Activated naive CD8-positive, alpha-beta T cell treated with anti-CD3 and anti-CD28 coated beads for 36 hours (primary cell): ENCODE measurements around the gene RFFL. TPM values are rescaled to one million over a fixed set of nuclear protein-coding genes. Genes with fewer than 3 reads are reported as not detected.
"Not testable (repeated sequence)": the region's sequence is repeated elsewhere in the genome, so short reads cannot be mapped to it uniquely, and the experiment has no call there.

Experiments used
- DNase-seq: peaks from one replicate; pipeline ENCODE4 v3.0.0; 2021
- H3K27ac Mint-ChIP-seq: one replicate; pipeline ENCODE4 v1.8.0; 2022; ENCODE audit warnings: mild to moderate bottlenecking, moderate library complexity, mixed read lengths
- H3K27me3 Mint-ChIP-seq: one replicate; pipeline ENCODE4 v1.8.0; 2022; ENCODE audit warnings: mild to moderate bottlenecking, mixed read lengths
- H3K36me3 Mint-ChIP-seq: one replicate; pipeline ENCODE4 v1.8.0; 2021; ENCODE audit warnings: mild to moderate bottlenecking, mixed read lengths
- H3K4me1 Mint-ChIP-seq: one replicate; pipeline ENCODE4 v1.8.0; 2021; ENCODE audit warnings: mixed read lengths
- H3K4me3 Mint-ChIP-seq: one replicate; pipeline ENCODE4 v1.8.0; 2022; ENCODE audit warnings: mild to moderate bottlenecking, moderate library complexity, mixed read lengths
- H3K9me3 Mint-ChIP-seq: one replicate; pipeline ENCODE4 v1.8.0; 2022; ENCODE audit warnings: mixed read lengths
- total RNA-seq, 2 experiments: library from RNA; stranded (reverse); gene quantifications; one replicate each; pipeline ENCODE4 v1.2.3, GENCODE V29; 2021

The RFFL gene
- total RNA-seq, 2 experiments from 2014 or later = 9.6 to 10.3 TPM

DNA sequence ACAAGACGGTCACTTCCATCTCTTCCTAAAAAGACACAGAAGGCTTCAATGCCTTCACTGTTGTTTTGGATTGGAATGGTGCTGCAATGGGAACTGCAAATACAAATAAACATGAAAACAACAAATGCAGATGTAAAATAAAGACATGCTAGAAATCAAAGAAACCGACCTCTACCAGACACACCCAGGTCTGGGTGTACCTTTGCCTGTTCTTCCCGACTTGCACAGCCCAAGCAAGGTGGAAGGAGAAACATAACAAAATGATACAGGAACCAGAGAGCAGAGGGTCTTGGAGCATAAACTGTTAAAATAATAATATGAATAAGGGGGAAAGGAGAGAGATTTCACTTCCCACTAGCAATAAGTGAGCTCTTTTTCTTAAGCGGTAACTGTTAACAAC is 17.3 kb downstream of the RFFL start:
- Mint-ChIP-seq H3K36me3 (peaks cover 3% of the 10 kb centered on the region), H3K9me3 (no peaks in the 10 kb centered on the region), H3K27ac (peak overlapping the region; percentile 94), H3K27me3 (no peaks in the 10 kb centered on the region), H3K4me3 (peak overlapping the region; percentile 80), H3K4me1 (peaks cover 60% of the 10 kb centered on the region)
- no peak for DNase-seq

DNA sequence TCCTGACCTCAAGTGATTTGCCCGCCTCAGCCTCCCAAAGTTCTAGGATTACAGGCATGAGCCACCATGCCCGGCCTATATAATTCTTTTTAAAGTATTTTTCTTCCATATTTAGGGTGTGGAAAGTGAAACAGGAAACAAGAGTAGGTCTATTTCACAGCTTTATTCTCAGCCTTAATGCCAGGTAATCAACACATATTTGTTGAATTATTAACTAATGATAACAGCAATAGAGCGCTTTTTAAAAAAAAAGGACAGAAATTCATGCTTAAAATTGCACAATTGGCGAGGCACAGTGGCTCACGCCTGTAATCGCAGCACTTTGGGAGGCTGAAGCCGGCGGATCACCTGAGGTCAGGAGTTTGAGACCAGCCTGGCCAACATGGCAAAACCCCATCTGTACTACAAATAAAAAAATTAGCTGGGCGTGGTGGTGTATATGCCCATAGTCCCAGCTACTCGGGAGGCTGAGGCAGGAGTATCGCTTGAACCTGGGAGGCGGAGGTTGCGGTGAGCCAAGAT is 18.0 kb downstream of the RFFL start:
- not testable (repeated sequence) for H3K9me3 Mint-ChIP-seq, H3K36me3 Mint-ChIP-seq, H3K27me3 Mint-ChIP-seq, DNase-seq
- Mint-ChIP-seq H3K4me3 (peak overlapping the region; percentile 80), H3K4me1 (peaks cover 56% of the 10 kb centered on the region), H3K27ac (peak overlapping the region; percentile 94)

DNA sequence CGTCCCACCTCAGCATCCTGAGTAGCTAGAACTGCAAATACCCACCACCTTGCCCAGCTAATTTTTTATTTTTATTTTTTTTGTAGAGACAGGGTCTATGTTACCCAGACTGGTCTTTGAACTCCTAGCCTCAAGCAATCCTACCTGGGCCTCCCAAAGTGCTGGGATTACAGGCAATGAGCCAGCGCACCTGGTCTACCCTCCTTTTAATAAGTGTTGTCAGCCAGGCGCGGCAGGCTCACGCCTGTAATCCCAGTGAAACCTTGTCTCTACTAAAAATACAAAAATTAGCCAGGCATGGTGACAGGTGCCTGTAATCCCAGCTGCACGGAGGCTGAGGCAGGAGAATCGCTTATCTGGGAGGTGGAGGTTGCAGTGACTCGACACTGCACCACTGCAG is 19.3 kb downstream of the RFFL start:
- Mint-ChIP-seq H3K4me1 (peaks cover 52% of the 10 kb centered on the region), H3K4me3 (no peak overlapping the region), H3K27me3 (no peaks in the 10 kb centered on the region), H3K9me3 (peaks cover 2% of the 10 kb centered on the region), H3K27ac (no peak overlapping the region), H3K36me3 (peaks cover 6% of the 10 kb centered on the region)
- no peak for DNase-seq

DNA sequence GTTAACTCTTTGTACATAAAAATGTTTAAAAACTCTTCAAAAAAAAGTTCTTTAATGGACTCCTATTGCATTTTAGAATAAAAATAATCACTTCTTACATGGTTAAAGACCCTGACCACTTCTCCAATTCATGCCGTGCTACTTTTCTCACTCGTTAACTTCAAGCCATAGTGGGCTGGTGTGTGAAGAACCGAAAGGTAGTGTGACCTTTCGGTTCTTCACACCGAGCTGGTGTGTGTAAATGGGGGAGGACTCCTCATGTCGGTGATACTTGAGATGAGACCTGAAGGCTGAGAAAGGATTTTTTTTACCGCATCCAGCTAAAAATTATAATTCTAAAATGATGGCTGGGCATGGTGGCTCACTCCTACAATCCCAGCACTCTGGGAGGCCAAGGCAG is 22.1 kb downstream of the RFFL start:
- Mint-ChIP-seq H3K4me1 (peaks cover 40% of the 10 kb centered on the region), H3K27me3 (no peaks in the 10 kb centered on the region), H3K4me3 (no peak overlapping the region), H3K9me3 (peaks cover 2% of the 10 kb centered on the region), H3K36me3 (peaks cover 4% of the 10 kb centered on the region), H3K27ac (no peak overlapping the region)
- DNase-seq = no peak

DNA sequence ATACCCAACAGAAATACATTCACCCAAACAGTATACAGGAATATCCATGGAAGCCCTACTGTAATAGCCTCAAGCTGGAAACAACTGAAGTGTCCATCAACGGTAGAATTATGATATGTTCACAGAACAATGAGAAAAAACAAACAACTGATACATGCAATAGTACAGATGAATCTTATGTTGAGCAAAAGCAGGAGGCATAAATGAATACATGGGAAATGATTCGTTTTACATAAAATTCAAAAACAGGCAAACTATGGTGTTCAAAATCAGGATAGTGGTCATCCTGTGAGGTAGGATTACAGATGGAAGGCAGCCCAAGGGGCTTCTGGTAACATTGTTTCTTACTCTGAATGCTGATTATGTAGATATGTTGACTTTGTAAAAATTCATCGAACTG is 25.1 kb downstream of the RFFL start:
- peaks cover 4% of the 10 kb centered on the region for H3K36me3 Mint-ChIP-seq
- H3K27me3 Mint-ChIP-seq = no peaks in the 10 kb centered on the region
- peaks cover 19% of the 10 kb centered on the region for H3K4me1 Mint-ChIP-seq
- no peak overlapping the region for H3K27ac Mint-ChIP-seq
- H3K4me3 Mint-ChIP-seq = no peak overlapping the region
- DNase-seq = no peak
- peaks cover 2% of the 10 kb centered on the region for H3K9me3 Mint-ChIP-seq

DNA sequence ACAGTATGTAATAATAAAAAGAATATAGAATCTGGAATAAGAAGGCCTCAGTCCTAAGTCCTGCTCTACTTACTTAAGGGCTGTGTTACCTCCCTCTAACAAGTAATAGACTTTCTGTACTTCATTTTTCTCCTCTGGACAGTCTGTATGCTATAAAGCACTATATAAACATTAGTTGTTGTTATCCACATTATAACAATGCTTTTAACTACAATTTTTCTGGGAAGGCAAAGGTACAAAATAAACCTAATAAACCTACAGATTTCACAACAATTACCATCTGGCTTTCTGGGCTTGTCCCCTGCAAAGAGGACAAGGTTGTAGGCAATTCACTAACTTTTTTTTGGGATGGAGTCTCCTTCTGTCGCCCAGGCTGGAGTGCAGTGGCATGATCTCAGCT is 32.7 kb downstream of the RFFL start:
- no peaks in the 10 kb centered on the region for H3K9me3 Mint-ChIP-seq
- H3K4me1 Mint-ChIP-seq = peaks cover 16% of the 10 kb centered on the region
- no peaks in the 10 kb centered on the region for H3K27me3 Mint-ChIP-seq

DNA sequence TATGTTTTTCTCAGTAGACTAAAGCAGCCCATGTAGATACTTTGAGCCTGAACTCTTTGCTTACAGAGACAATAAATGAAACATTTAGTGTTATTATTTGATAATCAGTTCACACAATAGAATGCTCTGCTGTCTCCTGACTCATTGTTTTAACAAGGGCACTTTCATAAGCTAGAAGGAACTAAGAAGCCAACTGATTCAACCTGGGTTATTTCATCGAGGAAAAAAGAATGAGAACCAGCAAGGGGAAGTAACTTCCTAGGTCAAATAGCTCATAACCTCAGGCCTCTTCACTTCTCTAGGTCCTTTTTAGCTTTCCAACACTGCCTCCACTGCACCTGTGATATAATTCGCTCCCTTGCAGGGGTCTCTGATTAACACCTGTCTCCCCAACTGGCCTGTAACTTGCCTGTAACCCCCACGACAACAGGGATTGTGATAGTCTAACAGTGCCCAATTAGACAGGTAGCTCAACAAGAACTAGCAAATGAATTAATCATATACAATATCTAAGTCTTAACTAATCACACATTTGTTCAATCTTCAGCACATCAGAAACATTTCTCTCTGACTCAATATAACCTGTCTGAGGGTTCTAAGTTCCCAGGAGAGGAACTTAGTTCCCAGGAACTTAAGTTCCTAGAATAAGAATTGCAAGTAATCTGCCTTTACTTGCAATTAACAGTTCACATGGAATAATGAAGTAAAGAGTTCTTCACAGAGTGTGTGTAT is 34.8 kb downstream of the RFFL start:
- Mint-ChIP-seq H3K36me3 (no peaks in the 10 kb centered on the region), H3K4me1 (peaks cover 17% of the 10 kb centered on the region), H3K4me3 (no peak overlapping the region), H3K9me3 (no peaks in the 10 kb centered on the region), H3K27ac (peak overlapping the region; percentile 87), H3K27me3 (no peaks in the 10 kb centered on the region)
- DNase-seq = no peak

More for the DNA sequence above, 32.7 kb downstream of the RFFL start:
- no peak overlapping the region for H3K4me3 Mint-ChIP-seq
- no peak for DNase-seq
- H3K36me3 Mint-ChIP-seq = no peaks in the 10 kb centered on the region
- no peak overlapping the region for H3K27ac Mint-ChIP-seq

DNA sequence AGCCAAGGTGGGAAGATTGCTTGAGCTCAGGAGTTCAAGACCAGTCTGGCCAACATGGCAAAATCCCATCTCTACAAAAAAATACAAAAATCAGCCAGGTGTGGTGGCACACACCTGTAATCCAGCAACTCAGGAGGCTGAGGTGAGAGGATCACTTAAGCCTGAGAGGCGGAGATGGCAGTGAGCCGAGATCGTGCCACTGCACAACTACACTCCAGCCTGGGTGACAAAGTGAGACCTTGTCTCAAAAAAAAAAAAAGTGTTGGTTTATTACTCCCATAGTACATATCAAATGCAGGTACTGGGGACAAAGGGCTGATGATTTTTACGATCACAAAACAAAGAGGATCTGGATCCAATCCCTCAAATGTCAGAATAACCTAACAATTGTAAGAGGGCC is 35.4 kb downstream of the RFFL start:
- not testable (repeated sequence) for H3K36me3 Mint-ChIP-seq, H3K4me3 Mint-ChIP-seq, H3K27ac Mint-ChIP-seq, H3K27me3 Mint-ChIP-seq, DNase-seq, H3K9me3 Mint-ChIP-seq
- H3K4me1 Mint-ChIP-seq = peaks cover 23% of the 10 kb centered on the region

DNA sequence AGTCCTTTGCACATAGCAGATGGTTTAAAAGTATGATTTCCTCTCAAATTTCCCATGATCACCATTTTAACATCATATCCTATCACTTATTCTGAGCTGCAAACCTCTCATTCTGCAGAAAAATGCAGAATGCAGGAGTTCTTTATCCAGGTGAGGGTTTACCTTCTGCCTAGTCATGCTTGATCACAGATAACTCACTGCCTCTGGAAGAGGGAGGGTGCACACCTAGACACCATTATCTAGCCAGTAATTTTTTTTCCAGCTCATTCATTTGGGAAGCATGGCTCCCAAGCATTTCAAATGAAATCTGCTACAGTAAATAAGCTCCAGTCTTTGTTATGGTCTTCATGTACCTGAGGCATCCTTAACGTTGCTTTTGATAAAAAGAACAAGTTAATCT is 38.0 kb downstream of the RFFL start:
- H3K4me1 Mint-ChIP-seq = peaks cover 33% of the 10 kb centered on the region
- no peak for DNase-seq
- no peak overlapping the region for H3K27ac Mint-ChIP-seq
- no peaks in the 10 kb centered on the region for H3K27me3 Mint-ChIP-seq
- no peaks in the 10 kb centered on the region for H3K36me3 Mint-ChIP-seq
- H3K9me3 Mint-ChIP-seq = no peaks in the 10 kb centered on the region
- H3K4me3 Mint-ChIP-seq = no peak overlapping the region

DNA sequence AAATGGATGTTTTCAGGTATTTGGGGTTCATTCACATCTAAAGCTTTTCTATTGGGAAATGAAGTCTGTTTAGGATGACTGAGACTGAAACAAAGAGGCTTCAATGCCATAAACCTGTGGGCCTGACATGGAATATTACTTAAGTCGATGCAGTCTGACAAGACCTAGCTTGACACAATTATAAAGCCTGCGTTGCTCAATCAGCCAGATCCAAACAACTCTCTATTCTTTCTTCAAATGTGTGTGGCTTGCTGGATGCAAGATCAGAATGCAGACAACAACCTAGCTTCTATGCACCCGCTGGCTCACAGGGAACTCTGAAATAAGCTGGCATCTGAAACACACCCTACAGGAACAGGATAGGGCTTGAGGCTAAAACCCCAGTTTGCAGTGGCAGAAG is 40.0 kb downstream of the RFFL start:
- Mint-ChIP-seq H3K27me3 (no peaks in the 10 kb centered on the region), H3K27ac (peak overlapping the region; percentile 98), H3K9me3 (no peaks in the 10 kb centered on the region), H3K4me1 (peaks cover 33% of the 10 kb centered on the region), H3K36me3 (no peaks in the 10 kb centered on the region), H3K4me3 (no peak overlapping the region)
- DNase-seq = no peak

DNA sequence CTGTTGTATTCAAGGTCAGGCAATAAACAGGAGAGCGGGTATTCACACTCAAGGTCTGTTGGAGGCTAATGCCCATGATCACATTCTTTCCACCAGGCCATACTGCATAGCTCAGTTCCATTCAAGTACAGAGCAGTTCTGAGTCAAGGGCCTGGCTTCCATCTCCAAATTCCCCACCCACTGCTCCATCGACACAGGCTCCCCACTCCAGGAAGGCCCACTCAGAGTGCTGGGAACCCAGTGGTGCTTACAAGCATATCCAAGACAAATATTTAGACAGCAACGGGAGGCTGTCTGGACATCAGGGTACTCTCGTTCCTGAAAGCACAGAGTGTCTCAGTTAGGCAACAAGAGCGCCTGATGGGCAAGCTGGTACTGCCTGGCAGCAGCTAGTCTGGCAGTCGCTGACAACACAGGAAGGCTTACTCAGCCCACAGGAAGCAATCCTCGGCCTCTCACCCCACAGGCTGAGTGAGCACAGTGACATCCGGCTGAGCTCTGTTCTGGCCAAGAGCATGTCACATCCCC is 40.9 kb downstream of the RFFL start:
- Mint-ChIP-seq H3K9me3 (no peaks in the 10 kb centered on the region), H3K4me3 (peak overlapping the region; percentile 79), H3K27ac (peak overlapping the region; percentile 98), H3K36me3 (no peaks in the 10 kb centered on the region), H3K27me3 (no peaks in the 10 kb centered on the region), H3K4me1 (peaks cover 29% of the 10 kb centered on the region)
- DNase-seq = peak; percentile 74

DNA sequence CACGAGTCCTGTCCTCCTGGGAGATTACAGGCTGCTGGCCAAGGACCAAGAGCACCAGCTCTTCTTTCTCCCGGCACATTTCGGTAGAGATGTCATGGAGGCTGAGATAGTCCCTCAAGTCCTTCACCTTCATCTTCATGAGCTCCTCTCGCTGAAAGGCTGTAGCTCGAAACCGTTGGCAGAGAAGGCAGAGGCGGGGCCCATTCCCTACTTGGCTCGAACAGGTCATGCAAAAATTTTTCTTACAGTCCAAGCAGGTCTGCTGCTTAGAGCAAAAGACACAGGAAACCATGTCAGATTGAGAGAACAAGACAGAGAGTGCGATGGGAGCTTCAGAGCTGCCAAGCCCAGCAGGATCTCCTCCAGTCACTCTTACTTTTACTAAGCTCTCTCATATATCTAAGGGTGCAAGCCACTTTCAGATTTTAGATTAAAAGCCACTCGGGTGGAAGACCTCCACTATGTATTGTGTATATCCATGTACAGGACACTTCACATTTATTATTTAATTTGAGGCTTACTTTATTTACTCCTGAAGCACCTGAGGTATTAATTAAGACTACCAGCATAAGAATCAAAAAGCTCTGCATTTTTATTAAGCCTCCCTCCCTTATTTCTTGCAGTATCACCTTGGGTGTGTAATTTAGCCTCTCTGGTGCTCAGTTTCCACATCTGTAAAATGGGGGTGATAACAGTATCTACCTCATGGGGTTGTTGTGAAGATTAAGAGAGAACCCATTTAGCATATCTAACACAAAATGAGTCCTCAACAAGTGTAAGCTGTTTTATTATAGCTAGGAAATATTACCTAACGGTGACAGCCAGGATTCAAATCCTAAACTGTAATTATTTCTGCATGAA is 41.8 kb downstream of the RFFL start:
- peak overlapping the region; percentile 79 for H3K4me3 Mint-ChIP-seq
- DNase-seq = no peak
- H3K27ac Mint-ChIP-seq = peak overlapping the region; percentile 98
- H3K9me3 Mint-ChIP-seq = no peaks in the 10 kb centered on the region
- peaks cover 29% of the 10 kb centered on the region for H3K4me1 Mint-ChIP-seq
- no peaks in the 10 kb centered on the region for H3K27me3 Mint-ChIP-seq
- H3K36me3 Mint-ChIP-seq = no peaks in the 10 kb centered on the region

DNA sequence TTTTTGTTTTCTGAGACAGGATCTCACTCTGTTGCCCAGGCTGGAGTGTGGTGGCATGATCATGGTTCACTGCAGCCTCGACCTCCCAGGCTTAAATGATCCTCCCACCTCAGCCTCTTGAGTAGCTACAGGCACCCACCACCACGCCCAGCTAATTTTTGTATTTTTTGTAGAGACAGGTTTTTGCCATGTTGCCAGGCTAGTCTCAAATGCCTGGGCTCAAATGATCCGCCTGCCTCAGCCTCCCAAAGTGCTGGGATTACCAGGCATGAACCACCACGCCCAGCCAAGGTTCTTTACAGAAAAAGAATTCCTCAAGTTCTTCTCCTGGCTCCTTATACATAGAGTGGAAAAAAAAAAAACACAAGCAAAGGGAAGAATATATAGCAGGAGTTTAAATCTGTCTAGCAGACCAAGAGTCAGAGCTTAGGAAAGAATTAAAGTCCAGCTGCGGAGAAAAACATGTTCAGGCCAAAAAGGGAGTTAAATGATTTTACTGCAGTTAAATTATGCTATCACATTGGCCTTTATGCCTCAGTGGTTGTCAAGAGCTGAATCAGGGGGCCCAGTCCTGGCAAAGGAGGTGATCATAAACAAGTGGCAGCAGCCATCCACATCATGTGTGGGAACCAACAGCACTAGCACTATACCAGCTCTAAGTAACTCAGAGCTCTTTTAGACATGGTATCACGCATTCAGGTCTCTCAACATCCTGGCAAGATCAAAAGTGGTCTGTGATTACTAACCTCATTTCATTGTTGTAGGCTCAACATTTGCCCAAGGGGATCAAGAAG is 43.9 kb downstream of the RFFL start:
- Mint-ChIP-seq H3K9me3 (no peaks in the 10 kb centered on the region), H3K36me3 (no peaks in the 10 kb centered on the region), H3K27me3 (no peaks in the 10 kb centered on the region), H3K4me1 (peaks cover 29% of the 10 kb centered on the region), H3K4me3 (no peak overlapping the region), H3K27ac (no peak overlapping the region)
- DNase-seq = no peak

DNA sequence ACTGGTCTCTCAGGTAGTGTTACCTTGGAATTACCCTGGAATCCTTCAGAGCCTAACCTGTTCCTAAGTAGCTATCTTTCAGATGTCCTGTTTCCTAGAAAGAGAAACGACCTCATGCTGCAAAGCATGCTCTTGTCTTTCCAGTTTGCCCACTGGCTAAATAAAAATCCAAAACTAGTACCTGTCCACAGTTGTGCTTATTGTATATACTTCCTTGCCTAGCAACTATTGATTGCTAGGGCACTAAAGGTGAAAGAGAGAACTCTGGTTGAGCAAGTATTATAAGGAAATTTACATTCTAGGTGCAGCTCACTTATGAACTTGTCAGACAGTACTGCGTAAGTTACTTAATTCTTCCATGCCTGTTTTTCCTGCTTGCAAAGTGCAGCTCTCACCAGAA is 44.7 kb downstream of the RFFL start:
- Mint-ChIP-seq H3K27me3 (no peaks in the 10 kb centered on the region), H3K36me3 (no peaks in the 10 kb centered on the region), H3K4me1 (peaks cover 29% of the 10 kb centered on the region), H3K4me3 (no peak overlapping the region), H3K27ac (no peak overlapping the region), H3K9me3 (no peaks in the 10 kb centered on the region)
- DNase-seq = no peak

DNA sequence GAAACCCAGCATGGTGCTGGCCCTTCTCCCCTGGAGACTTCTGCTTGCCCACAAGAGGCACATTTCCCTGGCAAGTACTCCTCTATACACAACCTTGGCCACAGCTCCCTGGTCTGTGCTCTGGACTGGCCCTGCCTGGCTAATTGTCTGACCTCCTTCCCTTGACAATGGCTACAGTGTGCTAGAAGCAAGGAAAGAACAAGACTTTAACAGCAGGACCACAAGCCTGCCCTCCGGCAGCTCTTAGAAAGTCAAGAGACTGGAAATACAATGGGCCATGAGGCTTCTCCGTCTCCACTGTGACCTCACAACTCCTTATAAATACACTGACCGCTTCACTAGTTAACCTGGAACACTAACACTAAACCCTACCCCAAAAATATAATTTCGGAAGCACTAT is 46.5 kb downstream of the RFFL start:
- no peaks in the 10 kb centered on the region for H3K9me3 Mint-ChIP-seq
- no peak overlapping the region for H3K4me3 Mint-ChIP-seq
- H3K27ac Mint-ChIP-seq = no peak overlapping the region
- H3K4me1 Mint-ChIP-seq = peaks cover 12% of the 10 kb centered on the region
- H3K36me3 Mint-ChIP-seq = no peaks in the 10 kb centered on the region
- DNase-seq = no peak
- no peaks in the 10 kb centered on the region for H3K27me3 Mint-ChIP-seq
